K562 (cell line): ENCODE measurements around the gene RPS27. TPM values are rescaled to one million over a fixed set of nuclear protein-coding genes. Genes with fewer than 3 reads are reported as not detected.
A peak's percentile ranks its signal among the peaks of the same experiment; 100 is the strongest.

Experiments used
- EHMT2 ChIP-seq: fragments of 450-650 bp; IDR thresholded peaks from 2 replicates; pipeline ENCODE4 v1.6.1; 2018; ENCODE audit warnings: antibody characterized with exemption
- EP300 ChIP-seq: IDR thresholded peaks from 2 replicates; pipeline ENCODE4 v1.6.1; 2012; ENCODE audit warnings: low read length, improper control_type of control experiment
- FOXJ3 ChIP-seq: sonication (generic); formaldehyde crosslinking; IDR thresholded peaks from 2 replicates; pipeline ENCODE4 v1.4.0; 2020; ENCODE audit warnings: mild to moderate bottlenecking, missing genetic modification reagents
- FOXK1 ChIP-seq: sonication (generic); formaldehyde crosslinking; IDR thresholded peaks from 2 replicates; pipeline ENCODE4 v1.8.0; 2022; ENCODE audit warnings: missing genetic modification reagents, mild to moderate bottlenecking, borderline replicate concordance
- IFI16 ChIP-seq: fragments of 250-450 bp; sonication (Bioruptor Pico); IDR thresholded peaks from 2 replicates; pipeline ENCODE4 v2.1.2; 2022; ENCODE audit warnings: mild to moderate bottlenecking, inconsistent platforms
- MTF1 ChIP-seq: fragments of 250-450 bp; sonication (Bioruptor Pico); IDR thresholded peaks from 2 replicates; pipeline ENCODE4 v1.9.0; 2021; ENCODE audit warnings: moderate library complexity, mild to moderate bottlenecking, inconsistent platforms, borderline replicate concordance
- PHB ChIP-seq: fragments of 250-450 bp; sonication (Bioruptor Pico); IDR thresholded peaks from 2 replicates; pipeline ENCODE4 v1.5.0; 2021
- PHF8 ChIP-seq: fragments of 200-600 bp; sonication (generic); IDR thresholded peaks from 2 replicates; pipeline ENCODE4 v1.6.1; 2012; ENCODE audit warnings: mixed run types, mild to moderate bottlenecking, inconsistent platforms, low read length, moderate library complexity, borderline replicate concordance
- RAD51 ChIP-seq: fragments of 450-650 bp; IDR thresholded peaks from 2 replicates; pipeline ENCODE4 v1.7.1; 2016; ENCODE audit warnings: low read depth, mild to moderate bottlenecking, borderline replicate concordance
- SPI1 ChIP-seq: IDR thresholded peaks from 2 replicates; pipeline ENCODE4 v1.6.1; 2011; ENCODE audit warnings: low read depth, low read length, control low read depth, borderline replicate concordance
- TARDBP ChIP-seq: fragments of 450-650 bp; IDR thresholded peaks from 2 replicates; pipeline ENCODE4 v1.6.1; 2016
- ZC3H11A ChIP-seq: IDR thresholded peaks from 2 replicates; pipeline ENCODE4 v1.6.1; 2012; ENCODE audit warnings: low read depth, low read length, improper control_type of control experiment
- ZNF133 ChIP-seq: fragments of 250-450 bp; sonication (Bioruptor Pico); IDR thresholded peaks from 2 replicates; pipeline ENCODE4 v1.4.0; 2020; ENCODE audit warnings: mild to moderate bottlenecking
- ZNF146 ChIP-seq: IDR thresholded peaks from one replicate; pipeline ENCODE4 v1.6.1; 2018; ENCODE audit warnings: missing compliant biosample characterization; ENCODE audit not compliant: unreplicated experiment
- ZNF347 ChIP-seq: fragments of 450-650 bp; formaldehyde crosslinking; IDR thresholded peaks from 2 replicates; pipeline ENCODE4 v1.4.0; 2020; ENCODE audit warnings: low read depth, mild to moderate bottlenecking, moderate library complexity
- polyA plus RNA-seq, 8 experiments: library from polyadenylated mRNA; depleted of rRNA in 4 of 8; stranded (reverse) in 5 of 8; unstranded in 3 of 8; fragments of >200 nt; fragmentation: Nextera tagmentation in 2 of 8; fragmentation: Illumina TruSeq in 1 of 8; extraction: Ambion mirVana in 2 of 8; extraction: Trizol in 1 of 8; gene quantifications; 2 replicates each; pipeline versions ENCODE4 v1.2.1 to v1.2.3, GENCODE V29; 2011 to 2014; ENCODE audit warnings: inconsistent platforms in 1 of 8, missing spikeins in 1 of 8
- total RNA-seq, 7 experiments: library from RNA; depleted of rRNA in 6 of 7; stranded (reverse); fragments of >200 nt in 6 of 7; fragmentation: Illumina TruSeq in 2 of 7; extraction: Trizol in 2 of 7; gene quantifications; 2 replicates each; pipeline versions ENCODE4 v1.2.1 to v1.2.3, GENCODE V29; 2011 to 2021; ENCODE audit warnings: low replicate concordance in 1 of 7
- TF ChIP-seq, protein P1 (sequence below): sonication (generic); formaldehyde crosslinking; IDR thresholded peaks from 2 replicates; pipeline ENCODE4 v1.8.1; 2023; ENCODE audit warnings: mild to moderate bottlenecking, missing genetic modification reagents
- TF ChIP-seq, protein P2 (sequence below): fragments of 250-450 bp; sonication (Bioruptor Pico); IDR thresholded peaks from 2 replicates; pipeline ENCODE4 v1.4.0; 2020; ENCODE audit warnings: mild to moderate bottlenecking, moderate library complexity
- TF ChIP-seq, protein P3 (sequence below): fragments of 250-450 bp; sonication (Bioruptor Pico); IDR thresholded peaks from 2 replicates; pipeline ENCODE4 v1.5.0; 2020; ENCODE audit warnings: mild to moderate bottlenecking
- TF ChIP-seq, protein P4 (sequence below): sonication (generic); formaldehyde crosslinking; IDR thresholded peaks from 2 replicates; pipeline ENCODE4 v1.8.1; 2022; ENCODE audit warnings: missing genetic modification reagents
- TF ChIP-seq, protein P5 (sequence below): fragments of 450-650 bp; IDR thresholded peaks from 2 replicates; pipeline ENCODE4 v1.6.1; 2016; ENCODE audit warnings: borderline replicate concordance

The RPS27 gene
- total and polyA plus RNA-seq, 9 of the 15 experiments (the other 6 are each of a cell fraction or from before 2014, with no cell fraction given) = 2,091 to 9,377 (median 6,706) TPM

DNA sequence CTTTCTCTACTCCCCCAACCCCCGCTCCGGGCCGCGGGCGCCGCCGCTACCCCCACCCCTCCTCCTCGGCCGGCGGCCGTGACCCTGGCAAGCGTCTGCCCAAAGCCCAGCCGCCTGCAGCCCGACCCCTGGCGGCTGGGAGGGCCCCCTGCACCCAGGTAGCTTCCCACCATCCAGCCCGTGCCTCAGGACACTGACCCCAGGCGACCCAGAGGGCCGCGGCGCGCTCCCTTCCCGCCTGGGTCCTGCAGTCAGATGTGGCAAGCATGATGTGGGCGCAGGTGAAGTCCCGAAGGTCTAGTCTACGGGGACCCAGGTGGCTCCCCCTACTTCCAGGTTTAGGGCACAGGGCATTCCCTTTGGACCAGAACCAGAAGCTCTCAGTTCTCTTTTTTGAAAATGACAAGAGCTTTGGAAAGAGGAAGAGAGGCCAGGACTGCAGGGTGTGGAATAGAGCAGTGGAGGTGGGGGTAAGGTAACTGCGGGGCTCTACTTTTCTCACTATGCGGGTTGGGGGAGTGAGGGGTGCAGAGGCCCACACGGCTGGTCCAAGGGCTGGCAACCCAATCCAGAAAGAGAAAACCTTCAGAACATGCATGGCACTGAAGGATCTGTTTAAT, 43.8 kb upstream of the RPS27 start, which contains the start of gene DENND4B (continued):
- no peak for TF ChIP-seq FOXK1 (CRISPR knock-in tag)
- TF ChIP-seq IFI16 (CRISPR knock-in tag) = no peak
- TF ChIP-seq TARDBP = no peak
- no peak for TF ChIP-seq PHF8
- no peak for TF ChIP-seq ZNF146 (CRISPR knock-in tag)
- TF ChIP-seq EP300 = 0 out of 2 replicates have a peak, but pooled peaks have one; percentile 13
- TF ChIP-seq ZNF347 (CRISPR knock-in tag) = no peak
- TF ChIP-seq MTF1 (CRISPR knock-in tag) = no peak
- TF ChIP-seq RAD51 = no peak
- peak; percentile 79; the same call in 1 of the 2 replicates for TF ChIP-seq SPI1
- TF ChIP-seq, protein P1, sequence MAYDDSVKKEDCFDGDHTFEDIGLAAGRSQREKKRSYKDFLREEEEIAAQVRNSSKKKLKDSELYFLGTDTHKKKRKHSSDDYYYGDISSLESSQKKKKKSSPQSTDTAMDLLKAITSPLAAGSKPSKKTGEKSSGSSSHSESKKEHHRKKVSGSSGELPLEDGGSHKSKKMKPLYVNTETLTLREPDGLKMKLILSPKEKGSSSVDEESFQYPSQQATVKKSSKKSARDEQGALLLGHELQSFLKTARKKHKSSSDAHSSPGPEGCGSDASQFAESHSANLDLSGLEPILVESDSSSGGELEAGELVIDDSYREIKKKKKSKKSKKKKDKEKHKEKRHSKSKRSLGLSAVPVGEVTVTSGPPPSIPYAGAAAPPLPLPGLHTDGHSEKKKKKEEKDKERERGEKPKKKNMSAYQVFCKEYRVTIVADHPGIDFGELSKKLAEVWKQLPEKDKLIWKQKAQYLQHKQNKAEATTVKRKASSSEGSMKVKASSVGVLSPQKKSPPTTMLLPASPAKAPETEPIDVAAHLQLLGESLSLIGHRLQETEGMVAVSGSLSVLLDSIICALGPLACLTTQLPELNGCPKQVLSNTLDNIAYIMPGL (CRISPR knock-in tag) = no peak
- TF ChIP-seq, protein P2, sequence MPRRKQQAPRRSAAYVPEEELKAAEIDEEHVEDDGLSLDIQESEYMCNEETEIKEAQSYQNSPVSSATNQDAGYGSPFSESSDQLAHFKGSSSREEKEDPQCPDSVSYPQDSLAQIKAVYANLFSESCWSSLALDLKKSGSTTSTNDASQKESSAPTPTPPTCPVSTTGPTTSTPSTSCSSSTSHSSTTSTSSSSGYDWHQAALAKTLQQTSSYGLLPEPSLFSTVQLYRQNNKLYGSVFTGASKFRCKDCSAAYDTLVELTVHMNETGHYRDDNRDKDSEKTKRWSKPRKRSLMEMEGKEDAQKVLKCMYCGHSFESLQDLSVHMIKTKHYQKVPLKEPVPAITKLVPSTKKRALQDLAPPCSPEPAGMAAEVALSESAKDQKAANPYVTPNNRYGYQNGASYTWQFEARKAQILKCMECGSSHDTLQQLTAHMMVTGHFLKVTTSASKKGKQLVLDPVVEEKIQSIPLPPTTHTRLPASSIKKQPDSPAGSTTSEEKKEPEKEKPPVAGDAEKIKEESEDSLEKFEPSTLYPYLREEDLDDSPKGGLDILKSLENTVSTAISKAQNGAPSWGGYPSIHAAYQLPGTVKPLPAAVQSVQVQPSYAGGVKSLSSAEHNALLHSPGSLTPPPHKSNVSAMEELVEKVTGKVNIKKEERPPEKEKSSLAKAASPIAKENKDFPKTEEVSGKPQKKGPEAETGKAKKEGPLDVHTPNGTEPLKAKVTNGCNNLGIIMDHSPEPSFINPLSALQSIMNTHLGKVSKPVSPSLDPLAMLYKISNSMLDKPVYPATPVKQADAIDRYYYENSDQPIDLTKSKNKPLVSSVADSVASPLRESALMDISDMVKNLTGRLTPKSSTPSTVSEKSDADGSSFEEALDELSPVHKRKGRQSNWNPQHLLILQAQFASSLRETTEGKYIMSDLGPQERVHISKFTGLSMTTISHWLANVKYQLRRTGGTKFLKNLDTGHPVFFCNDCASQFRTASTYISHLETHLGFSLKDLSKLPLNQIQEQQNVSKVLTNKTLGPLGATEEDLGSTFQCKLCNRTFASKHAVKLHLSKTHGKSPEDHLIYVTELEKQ (CRISPR knock-in tag) = no peak
- TF ChIP-seq, protein P3, sequence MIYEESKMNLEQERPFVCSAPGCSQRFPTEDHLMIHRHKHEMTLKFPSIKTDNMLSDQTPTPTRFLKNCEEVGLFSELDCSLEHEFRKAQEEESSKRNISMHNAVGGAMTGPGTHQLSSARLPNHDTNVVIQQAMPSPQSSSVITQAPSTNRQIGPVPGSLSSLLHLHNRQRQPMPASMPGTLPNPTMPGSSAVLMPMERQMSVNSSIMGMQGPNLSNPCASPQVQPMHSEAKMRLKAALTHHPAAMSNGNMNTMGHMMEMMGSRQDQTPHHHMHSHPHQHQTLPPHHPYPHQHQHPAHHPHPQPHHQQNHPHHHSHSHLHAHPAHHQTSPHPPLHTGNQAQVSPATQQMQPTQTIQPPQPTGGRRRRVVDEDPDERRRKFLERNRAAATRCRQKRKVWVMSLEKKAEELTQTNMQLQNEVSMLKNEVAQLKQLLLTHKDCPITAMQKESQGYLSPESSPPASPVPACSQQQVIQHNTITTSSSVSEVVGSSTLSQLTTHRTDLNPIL (CRISPR knock-in tag) = no peak
- no peak for TF ChIP-seq FOXJ3 (CRISPR knock-in tag)
- TF ChIP-seq PHB = no peak
- TF ChIP-seq, protein P4, sequence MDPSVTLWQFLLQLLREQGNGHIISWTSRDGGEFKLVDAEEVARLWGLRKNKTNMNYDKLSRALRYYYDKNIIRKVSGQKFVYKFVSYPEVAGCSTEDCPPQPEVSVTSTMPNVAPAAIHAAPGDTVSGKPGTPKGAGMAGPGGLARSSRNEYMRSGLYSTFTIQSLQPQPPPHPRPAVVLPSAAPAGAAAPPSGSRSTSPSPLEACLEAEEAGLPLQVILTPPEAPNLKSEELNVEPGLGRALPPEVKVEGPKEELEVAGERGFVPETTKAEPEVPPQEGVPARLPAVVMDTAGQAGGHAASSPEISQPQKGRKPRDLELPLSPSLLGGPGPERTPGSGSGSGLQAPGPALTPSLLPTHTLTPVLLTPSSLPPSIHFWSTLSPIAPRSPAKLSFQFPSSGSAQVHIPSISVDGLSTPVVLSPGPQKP (CRISPR knock-in tag) = no peak
- no peak for TF ChIP-seq EHMT2
- no peak for TF ChIP-seq ZC3H11A
- no peak for TF ChIP-seq ZNF133 (CRISPR knock-in tag)
- TF ChIP-seq, protein P5, sequence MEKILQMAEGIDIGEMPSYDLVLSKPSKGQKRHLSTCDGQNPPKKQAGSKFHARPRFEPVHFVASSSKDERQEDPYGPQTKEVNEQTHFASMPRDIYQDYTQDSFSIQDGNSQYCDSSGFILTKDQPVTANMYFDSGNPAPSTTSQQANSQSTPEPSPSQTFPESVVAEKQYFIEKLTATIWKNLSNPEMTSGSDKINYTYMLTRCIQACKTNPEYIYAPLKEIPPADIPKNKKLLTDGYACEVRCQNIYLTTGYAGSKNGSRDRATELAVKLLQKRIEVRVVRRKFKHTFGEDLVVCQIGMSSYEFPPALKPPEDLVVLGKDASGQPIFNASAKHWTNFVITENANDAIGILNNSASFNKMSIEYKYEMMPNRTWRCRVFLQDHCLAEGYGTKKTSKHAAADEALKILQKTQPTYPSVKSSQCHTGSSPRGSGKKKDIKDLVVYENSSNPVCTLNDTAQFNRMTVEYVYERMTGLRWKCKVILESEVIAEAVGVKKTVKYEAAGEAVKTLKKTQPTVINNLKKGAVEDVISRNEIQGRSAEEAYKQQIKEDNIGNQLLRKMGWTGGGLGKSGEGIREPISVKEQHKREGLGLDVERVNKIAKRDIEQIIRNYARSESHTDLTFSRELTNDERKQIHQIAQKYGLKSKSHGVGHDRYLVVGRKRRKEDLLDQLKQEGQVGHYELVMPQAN = no peak
